Activated CD4-positive, alpha-beta T cell treated with anti-CD3 and anti-CD28 coated beads, Interleukin-2, amount 10 ng/mL, durations not matched to agents 7 days and 5 days (primary cell): ENCODE results near the gene LGALS9C. TPM values are rescaled to one million over a fixed set of nuclear protein-coding genes. Genes with fewer than 3 reads are reported as not detected.
A peak's percentile ranks its signal among the peaks of the same experiment; 100 is the strongest.
"Not testable (repeated sequence)": the region's sequence is repeated elsewhere in the genome, so short reads cannot be mapped to it uniquely, and the experiment has no call there.

Source experiments
- CTCF ChIA-PET: fragments of 350-600 bp; sonication (Branson Sonifier 250); formaldehyde crosslinking; loops from one replicate; lab custom pipeline; 2021; ENCODE audit warnings: antibody characterized with exemption; lab: Charles Lee
- POLR2A ChIA-PET: fragments of 350-600 bp; sonication (Branson Sonifier 250); formaldehyde crosslinking; loops from one replicate; lab custom pipeline; 2021; ENCODE audit warnings: antibody characterized with exemption; lab: Charles Lee
- DNase-seq: peaks from one replicate; pipeline ENCODE4 v3.0.0-alpha.2; 2020
- H3K27ac Mint-ChIP-seq: one replicate; pipeline ENCODE4 v1.8.0; 2021; ENCODE audit warnings: mild to moderate bottlenecking, moderate library complexity, mixed read lengths
- H3K27me3 Mint-ChIP-seq: one replicate; pipeline ENCODE4 v1.8.0; 2021; ENCODE audit warnings: mixed read lengths
- H3K36me3 Mint-ChIP-seq: one replicate; pipeline ENCODE4 v1.8.0; 2021; ENCODE audit warnings: low read depth, mixed read lengths
- H3K4me1 Mint-ChIP-seq: one replicate; pipeline ENCODE4 v1.8.0; 2021; ENCODE audit warnings: mixed read lengths
- H3K4me3 Mint-ChIP-seq: one replicate; pipeline ENCODE4 v1.8.0; 2021; ENCODE audit warnings: mild to moderate bottlenecking, moderate library complexity, mixed read lengths
- H3K9me3 Mint-ChIP-seq: one replicate; pipeline ENCODE4 v1.8.0; 2021; ENCODE audit warnings: mixed read lengths
- total RNA-seq, 2 experiments: library from RNA; stranded (reverse); gene quantifications; one replicate each; pipeline ENCODE4 v1.2.3, GENCODE V29; 2021

The LGALS9C gene
- total RNA-seq = under 1 TPM; 0.73 to 0.74 TPM

DNA sequence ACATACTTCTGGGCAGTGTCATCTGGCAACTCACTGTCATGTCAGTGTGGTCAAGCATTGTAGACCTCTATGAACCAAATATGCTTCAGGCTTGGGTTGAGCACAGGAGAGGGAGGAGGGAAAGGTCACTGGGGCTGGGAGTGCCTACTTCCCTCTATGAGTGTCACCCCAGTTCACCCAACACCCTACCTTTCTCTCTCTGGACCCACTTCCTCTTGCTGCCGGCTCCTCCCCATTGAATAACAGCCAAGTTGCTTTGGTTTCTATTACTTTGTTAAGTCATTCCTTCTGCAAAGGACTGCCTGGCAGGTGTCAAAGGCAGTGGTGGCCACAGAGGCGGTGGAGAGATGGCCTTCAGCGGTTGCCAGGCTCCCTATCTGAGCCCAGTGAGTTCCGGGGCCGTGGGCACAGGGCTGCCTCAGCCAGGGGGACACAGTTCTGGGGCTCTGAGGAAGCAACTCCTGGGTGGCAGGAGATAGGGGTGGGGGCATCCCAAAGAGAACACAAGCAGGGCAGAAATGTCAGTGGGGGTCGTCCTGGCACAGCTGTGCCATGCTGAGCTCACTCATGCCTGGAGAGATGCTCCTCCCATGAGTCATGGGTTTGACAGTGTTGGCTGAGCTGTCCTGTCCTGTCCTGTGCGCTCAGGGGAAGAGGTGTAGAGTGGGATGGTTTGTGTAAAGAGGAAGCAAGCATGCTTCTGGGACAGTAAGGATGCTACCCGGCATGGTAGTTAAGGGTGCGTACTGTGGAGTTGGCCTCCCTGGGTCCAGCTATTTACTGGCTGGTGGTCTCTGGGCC, at the start of gene LGALS9C:
Gene LGALS9C, plus strand, starts transcription at position 282 of the 801 bp plus-strand sequence. Its CDS starts 66 bp downstream, at position 348.
- H3K27me3 Mint-ChIP-seq, POLR2A ChIA-PET, H3K36me3 Mint-ChIP-seq, CTCF ChIA-PET, H3K9me3 Mint-ChIP-seq, H3K4me1 Mint-ChIP-seq: not testable (repeated sequence)
- peak; percentile 34 for DNase-seq
- Mint-ChIP-seq H3K27ac (peak within 1 kb of the TSS; percentile 93), H3K4me3 (peak within 1 kb of the TSS; percentile 53)

DNA sequence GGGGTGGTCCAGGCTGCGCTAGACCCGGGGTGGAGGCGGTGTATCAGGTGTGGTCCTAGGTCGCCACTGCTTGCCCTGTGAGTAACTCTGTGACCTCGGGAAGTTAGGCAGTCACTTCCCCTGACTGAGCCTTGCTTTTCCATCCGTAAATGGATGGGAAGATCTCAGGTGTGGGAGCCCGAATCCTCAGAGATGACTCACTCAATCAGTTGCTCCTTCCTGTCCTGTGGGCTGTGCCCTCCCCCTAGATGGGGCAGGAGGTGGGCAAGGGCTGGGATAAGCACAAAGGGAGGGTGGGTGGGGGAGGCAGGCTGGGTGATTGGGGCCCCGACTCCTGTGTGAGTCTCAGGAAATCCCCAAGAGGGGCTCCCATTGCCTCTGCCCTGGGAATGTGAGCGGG, 44.4 kb upstream of the LGALS9C start:
- CTCF ChIA-PET, H3K4me1 Mint-ChIP-seq, H3K27me3 Mint-ChIP-seq, DNase-seq, H3K36me3 Mint-ChIP-seq, H3K9me3 Mint-ChIP-seq, H3K4me3 Mint-ChIP-seq, POLR2A ChIA-PET, H3K27ac Mint-ChIP-seq: not testable (repeated sequence)

DNA sequence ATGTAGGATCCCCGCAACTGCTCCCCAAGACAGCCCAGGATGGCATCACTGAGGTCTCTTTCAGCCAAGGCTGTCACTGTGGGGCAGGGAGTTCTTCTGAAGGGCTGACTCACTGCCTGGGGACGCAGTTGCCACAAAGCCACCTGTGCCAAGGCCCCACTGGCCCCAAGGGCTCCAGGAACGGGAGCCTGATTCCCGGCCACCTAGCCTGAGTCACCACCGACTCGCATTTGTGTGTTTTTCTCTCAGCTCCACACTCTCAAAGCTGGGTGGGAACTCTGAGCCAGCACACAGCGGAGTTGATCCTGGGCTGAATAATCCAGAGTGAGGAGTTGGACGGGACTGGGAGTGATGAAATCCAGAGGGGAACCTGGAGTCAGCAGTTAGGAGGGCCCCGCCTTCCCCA, 37.1 kb upstream of the LGALS9C start:
- H3K4me3 Mint-ChIP-seq, H3K9me3 Mint-ChIP-seq, POLR2A ChIA-PET, H3K36me3 Mint-ChIP-seq, DNase-seq, H3K27me3 Mint-ChIP-seq, H3K27ac Mint-ChIP-seq, CTCF ChIA-PET, H3K4me1 Mint-ChIP-seq: not testable (repeated sequence)

DNA sequence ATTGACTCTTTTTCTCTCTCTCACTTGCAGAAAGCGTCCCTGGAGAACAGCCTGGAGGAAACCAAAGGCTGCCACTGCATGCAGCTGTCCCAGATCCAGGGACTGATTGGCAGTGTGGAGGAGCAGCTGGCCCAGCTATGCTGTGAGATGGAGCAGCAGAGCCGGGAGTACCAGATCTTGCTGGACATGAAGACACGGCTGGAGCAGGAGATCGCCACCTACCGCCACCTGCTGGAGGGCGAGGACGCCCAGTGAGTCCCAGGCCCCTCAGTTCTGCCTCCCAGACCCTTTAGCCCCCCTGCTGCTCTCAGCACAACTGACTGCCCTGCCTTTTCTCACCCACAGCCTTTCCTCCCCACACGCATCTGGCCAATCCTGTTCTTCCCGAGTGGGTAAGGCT, 34.5 kb upstream of the LGALS9C start:
- DNase-seq = peak; percentile 46
- H3K4me3 Mint-ChIP-seq, POLR2A ChIA-PET, CTCF ChIA-PET, H3K27ac Mint-ChIP-seq, H3K4me1 Mint-ChIP-seq, H3K27me3 Mint-ChIP-seq, H3K36me3 Mint-ChIP-seq, H3K9me3 Mint-ChIP-seq: not testable (repeated sequence)

DNA sequence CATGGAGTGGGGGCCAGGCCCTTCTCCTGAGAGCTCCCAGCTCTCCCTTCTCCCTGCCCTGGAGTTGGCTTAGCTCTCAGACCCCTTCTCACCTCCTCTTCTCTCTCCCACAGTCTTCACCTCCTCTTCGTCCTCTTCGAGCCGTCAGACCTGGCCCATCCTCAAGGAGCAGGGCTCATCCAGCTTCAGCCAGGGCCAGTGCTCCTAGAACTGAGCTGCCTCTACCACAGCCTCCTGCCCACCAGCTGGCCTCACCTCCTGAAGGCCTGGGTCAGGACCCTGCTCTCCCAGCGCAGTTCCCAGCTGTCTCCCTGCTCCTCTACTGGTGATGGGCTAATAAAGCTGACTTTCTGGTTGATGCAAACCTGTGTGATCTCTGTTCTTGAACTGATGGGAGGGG, 34.1 kb upstream of the LGALS9C start:
- CTCF ChIA-PET, DNase-seq, H3K4me3 Mint-ChIP-seq, H3K36me3 Mint-ChIP-seq, H3K9me3 Mint-ChIP-seq, POLR2A ChIA-PET, H3K4me1 Mint-ChIP-seq, H3K27me3 Mint-ChIP-seq, H3K27ac Mint-ChIP-seq: not testable (repeated sequence)

DNA sequence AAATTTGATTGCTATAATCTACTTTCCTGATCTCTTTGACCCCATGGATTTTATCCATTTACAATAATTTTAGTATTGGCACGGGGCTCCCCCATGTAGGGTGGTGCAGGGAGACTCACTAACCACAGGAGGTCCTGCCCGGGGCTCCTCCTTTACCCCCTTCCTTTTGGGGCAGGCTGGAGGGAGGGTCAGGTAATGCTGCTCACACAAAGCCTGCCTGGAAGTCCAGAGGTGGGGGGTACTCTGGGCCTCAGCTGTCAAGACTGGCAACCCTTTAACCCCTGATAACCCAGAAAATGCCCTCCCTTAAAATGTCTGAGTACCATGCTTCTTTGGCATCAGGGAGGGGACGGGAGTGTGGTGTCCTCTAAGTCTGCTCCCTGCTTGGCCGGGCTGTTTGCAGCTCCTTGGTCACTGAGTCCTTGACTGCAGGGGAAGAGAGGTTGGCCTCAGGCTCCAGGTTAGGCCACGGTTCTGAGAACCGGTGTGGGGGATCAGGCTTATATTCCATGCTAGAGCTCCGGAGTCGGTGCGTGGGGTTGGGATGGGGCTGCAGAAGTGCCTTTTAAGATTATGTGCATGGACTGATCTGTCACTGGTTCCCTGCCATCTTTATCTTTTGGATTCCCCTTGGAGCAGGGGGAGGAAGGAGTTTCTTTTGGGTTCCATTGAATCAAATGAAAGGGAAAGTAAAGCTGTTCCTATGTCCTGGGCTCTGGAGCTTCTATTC, 28.9 kb upstream of the LGALS9C start:
- DNase-seq, H3K27ac Mint-ChIP-seq, H3K27me3 Mint-ChIP-seq, CTCF ChIA-PET, H3K9me3 Mint-ChIP-seq, H3K4me3 Mint-ChIP-seq, H3K4me1 Mint-ChIP-seq, POLR2A ChIA-PET, H3K36me3 Mint-ChIP-seq: not testable (repeated sequence)

DNA sequence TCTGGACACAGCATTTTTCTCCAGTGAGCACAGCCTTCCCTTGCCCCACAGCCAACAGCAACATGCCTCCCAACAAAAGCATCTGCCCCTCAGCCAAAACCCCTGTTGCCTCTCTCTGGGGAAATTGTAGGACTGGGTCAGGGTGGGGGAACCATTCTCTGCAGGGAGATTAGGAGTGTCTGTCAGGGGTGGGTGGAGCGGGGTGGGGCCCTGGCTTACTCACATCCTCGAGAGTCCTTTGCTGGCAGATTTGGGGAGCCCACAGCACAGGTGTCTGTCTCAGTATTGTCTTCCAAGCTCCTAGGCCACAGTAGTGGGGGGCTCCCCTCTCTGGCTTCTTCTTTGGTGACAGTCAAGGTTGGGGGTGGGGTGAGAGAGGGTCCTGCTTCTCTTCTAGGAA, 28.3 kb upstream of the LGALS9C start:
- H3K9me3 Mint-ChIP-seq, CTCF ChIA-PET: not testable (repeated sequence)

DNA sequence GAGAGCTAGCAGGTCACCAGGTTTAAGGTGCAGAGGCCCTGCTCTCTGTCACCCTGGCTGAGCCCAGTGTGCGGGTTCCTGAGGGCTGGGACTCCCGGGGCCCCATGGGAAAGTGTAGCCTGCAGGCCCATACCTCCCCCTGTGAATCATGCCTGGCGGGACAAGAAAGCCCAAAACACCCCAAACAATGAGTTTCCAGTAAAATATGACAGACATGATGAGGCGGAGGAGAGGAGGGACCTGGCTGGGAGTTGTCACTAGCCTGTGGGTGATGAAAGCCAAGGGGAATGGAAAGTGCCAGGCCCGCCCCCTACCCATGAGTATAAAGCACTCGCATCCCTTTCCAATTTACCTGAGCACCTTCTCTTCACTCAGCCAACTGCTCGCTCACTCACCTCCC, 26.8 kb upstream of the LGALS9C start:
- H3K36me3 Mint-ChIP-seq, H3K9me3 Mint-ChIP-seq, H3K27ac Mint-ChIP-seq, DNase-seq, H3K4me1 Mint-ChIP-seq, H3K4me3 Mint-ChIP-seq, POLR2A ChIA-PET, CTCF ChIA-PET, H3K27me3 Mint-ChIP-seq: not testable (repeated sequence)

More for the DNA sequence above, 28.3 kb upstream of the LGALS9C start:
- H3K4me3 Mint-ChIP-seq, H3K27ac Mint-ChIP-seq, H3K4me1 Mint-ChIP-seq, DNase-seq, POLR2A ChIA-PET, H3K27me3 Mint-ChIP-seq, H3K36me3 Mint-ChIP-seq: not testable (repeated sequence)

DNA sequence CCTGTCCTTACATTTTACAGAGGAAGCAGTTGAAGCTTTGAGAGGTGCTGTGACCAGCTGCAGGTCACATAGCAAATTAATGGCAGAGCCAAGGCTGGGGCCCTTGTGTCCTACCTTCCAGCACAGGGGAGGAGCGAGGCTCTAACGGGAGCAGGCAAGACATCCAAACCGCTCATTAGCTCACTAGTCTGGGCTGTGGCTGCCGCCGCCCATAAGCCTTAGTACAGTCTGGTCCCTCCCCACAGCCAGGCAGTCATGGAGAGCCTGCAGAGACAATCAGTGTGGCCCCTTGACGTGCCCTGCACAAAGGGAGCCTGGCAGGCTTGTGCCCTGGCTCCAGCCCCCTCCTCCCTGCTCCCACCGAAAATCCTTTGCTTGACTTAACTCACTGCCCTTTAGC, 25.6 kb upstream of the LGALS9C start:
- POLR2A ChIA-PET, H3K27me3 Mint-ChIP-seq, H3K4me1 Mint-ChIP-seq, DNase-seq, CTCF ChIA-PET, H3K9me3 Mint-ChIP-seq, H3K27ac Mint-ChIP-seq, H3K4me3 Mint-ChIP-seq, H3K36me3 Mint-ChIP-seq: not testable (repeated sequence)

DNA sequence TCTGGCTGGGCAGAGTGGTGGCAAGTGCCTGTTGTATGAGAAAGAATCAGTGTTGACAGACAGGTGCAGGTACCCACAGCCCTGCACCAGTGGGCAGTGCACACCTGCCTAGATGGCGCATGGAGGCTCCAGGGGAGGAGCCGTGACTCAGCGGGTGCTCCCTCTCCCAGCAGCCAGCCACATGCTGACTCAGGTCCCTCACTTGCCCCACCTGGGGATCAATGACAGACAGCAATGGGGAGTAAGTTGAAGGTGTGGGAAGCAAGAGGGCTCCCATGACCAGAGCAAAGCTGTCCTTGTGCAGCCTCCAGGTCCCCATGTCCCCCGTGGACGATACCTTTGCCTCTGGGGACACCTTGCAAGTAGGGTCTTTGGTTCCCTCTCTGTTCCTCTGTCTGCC, 24.6 kb upstream of the LGALS9C start:
- H3K27me3 Mint-ChIP-seq, H3K9me3 Mint-ChIP-seq, DNase-seq, H3K27ac Mint-ChIP-seq, POLR2A ChIA-PET, H3K36me3 Mint-ChIP-seq, H3K4me1 Mint-ChIP-seq, H3K4me3 Mint-ChIP-seq, CTCF ChIA-PET: not testable (repeated sequence)

DNA sequence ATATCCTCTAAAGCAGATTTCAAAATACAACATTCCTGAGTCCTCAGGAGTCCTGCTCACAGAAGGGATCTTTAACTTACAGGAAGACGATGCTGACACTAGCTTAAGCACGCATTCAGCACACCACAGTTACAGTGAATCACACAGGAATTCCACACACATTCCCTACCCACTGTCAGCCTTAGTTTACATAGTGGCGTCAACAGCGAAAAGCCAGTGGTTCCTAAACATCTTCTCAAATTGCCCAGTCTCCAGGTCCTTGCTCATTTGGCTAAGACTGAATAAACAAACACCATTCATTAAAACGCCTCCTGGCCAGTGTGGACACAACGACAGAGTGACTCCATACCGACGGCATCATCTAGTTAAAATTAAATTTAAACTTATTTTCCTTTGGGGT, 17.6 kb upstream of the LGALS9C start:
- H3K4me1 Mint-ChIP-seq, DNase-seq, H3K27me3 Mint-ChIP-seq, H3K27ac Mint-ChIP-seq, POLR2A ChIA-PET, H3K36me3 Mint-ChIP-seq, H3K9me3 Mint-ChIP-seq, CTCF ChIA-PET, H3K4me3 Mint-ChIP-seq: not testable (repeated sequence)

DNA sequence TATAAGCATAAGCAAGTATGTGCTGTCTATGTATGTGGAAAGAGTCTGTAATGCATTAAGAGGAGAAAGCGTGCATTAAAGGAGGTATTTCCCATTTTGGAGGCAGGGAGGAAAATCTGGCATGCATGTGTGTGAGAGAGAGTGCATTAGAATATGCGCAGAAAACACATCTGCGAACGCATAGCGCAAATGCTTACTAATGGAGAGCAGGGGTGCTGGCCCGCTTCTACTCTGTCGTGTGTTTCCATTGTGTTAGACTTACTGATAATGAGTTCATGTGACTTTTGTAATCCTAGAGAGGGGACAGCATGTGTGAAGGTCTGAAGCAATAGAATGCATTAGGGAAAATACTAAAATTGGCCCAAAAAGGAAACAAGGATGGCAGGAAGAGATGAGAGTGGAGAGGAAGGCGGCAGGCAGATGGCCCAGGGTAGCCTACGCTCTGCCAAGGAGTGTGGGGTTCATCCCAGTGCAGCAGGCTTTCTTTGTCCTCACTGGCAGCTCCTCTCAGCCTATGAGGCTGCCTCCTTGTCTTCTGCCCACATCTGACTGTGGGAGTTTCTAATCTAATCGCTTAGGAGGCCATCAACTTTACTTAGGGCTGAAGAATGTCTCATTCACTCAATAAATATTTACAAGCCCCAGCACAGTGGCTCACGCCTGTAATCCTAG, 12.6 kb upstream of the LGALS9C start:
- CTCF ChIA-PET, H3K36me3 Mint-ChIP-seq, H3K27me3 Mint-ChIP-seq, H3K9me3 Mint-ChIP-seq, H3K4me1 Mint-ChIP-seq, DNase-seq, H3K27ac Mint-ChIP-seq, H3K4me3 Mint-ChIP-seq: not testable (repeated sequence)
- POLR2A ChIA-PET = interaction anchor here (0.7 kb wide), 1 partner anchor 1236 kb away, joined by 6 read pairs; no protein-coding TSS in a partner anchor

DNA sequence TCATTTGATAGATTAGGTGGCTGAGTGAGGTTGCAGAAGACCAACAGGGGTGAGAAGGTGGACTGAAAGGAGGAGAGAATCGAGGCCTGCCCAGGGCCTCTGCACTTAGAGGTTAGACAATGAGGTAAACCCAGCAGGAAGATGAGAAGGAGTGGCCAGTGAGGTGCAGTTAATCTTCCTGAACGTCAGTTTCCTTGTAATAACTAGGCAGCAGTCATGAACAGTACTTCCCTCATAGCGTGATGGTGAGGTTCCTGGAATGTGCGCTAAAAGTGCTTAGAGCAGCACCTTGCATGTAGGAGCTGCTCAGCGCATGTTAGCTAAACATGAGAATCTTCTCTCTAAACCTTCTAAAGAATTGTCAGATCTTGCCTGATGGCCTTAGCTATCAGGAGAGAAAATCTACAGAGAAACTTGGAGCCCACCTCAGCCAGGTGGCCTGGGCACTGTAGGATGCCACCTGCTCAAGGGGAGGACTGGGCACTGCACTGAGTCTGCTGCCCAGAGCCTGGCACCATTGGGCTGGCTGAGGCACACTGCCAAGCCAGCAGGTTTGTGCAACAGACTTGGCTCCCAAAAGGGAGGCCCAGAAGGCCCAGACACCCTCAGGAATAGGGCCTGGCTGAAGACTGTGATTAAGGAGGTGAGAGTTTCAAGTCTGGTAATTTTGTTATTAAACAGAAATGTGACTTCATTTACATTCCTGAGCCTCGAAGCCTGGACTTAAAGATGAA, 10.2 kb upstream of the LGALS9C start:
- H3K4me1 Mint-ChIP-seq, POLR2A ChIA-PET, H3K9me3 Mint-ChIP-seq, DNase-seq, H3K27ac Mint-ChIP-seq, H3K27me3 Mint-ChIP-seq, CTCF ChIA-PET, H3K4me3 Mint-ChIP-seq, H3K36me3 Mint-ChIP-seq: not testable (repeated sequence)
